ENCODE measurements around the gene GTF2F1. TPM values are rescaled to one million over a fixed set of nuclear protein-coding genes. Genes with fewer than 3 reads are reported as not detected.

Gene GTF2F1
- total and polyA plus RNA-seq, 10 of the 15 experiments (the other 5 are each of a cell fraction or from before 2014, with no cell fraction given): 4.5 to 61.7 (median 48.5) TPM

- no peak for TF ChIP-seq ZNF592 (IDR thresholded peaks at IDR 0.05)
Observed at GRCh38 chr19:6333439-6333838, 59.5 kb downstream of the GTF2F1 start, which contains the start of gene ACER1 (continued).

Small RNA genes within 50 kb of the gene (microRNA-seq; reads per million reads assigned to microRNA genes)
- gene MIR3940 (141 reads per million, percentile 78 among the genes with 10 or more reads in this experiment), gene MIR6790 (not detected), gene MIR6885 (1.7 reads per million)

Small RNA genes within 50 kb of the gene (small RNA-seq; reads per million reads assigned to genes)
- not detected for gene MIR6790
- 0.16 reads per million for gene MIR6885

Other genes starting within 250 kb of the GTF2F1 start
Only the 7 nearest of the 13 such genes appear.
- not detected in 2 replicates for gene ACER1, start 59.6 kb downstream of the GTF2F1 start, total RNA-seq (2014; rRNA removed)
- gene ACER1, start 59.6 kb downstream of the GTF2F1 start, total RNA-seq (2014; rRNA removed; fragmentation: Illumina TruSeq; extraction: Trizol): not detected in 2 replicates
- not detected in 2 replicates for gene ACER1, start 59.6 kb downstream of the GTF2F1 start, total RNA-seq (2021)
- gene ACER1, start 59.6 kb downstream of the GTF2F1 start, polyA plus RNA-seq (2011; rRNA removed): not detected in 2 replicates
- gene ACER1, start 59.6 kb downstream of the GTF2F1 start, polyA plus RNA-seq (2014; fragmentation: Illumina TruSeq; extraction: Trizol): not detected in 2 replicates
- gene ACER1, start 59.6 kb downstream of the GTF2F1 start, polyA plus RNA-seq (2014; fragmentation: Nextera tagmentation; extraction: Ambion mirVana): not detected
- not detected in 2 replicates for gene ACER1, start 59.6 kb downstream of the GTF2F1 start, polyA plus RNA-seq (2014; rRNA removed)
- not detected for gene ACER1, start 59.6 kb downstream of the GTF2F1 start, polyA plus RNA-seq (2016; fragmentation: Nextera tagmentation; extraction: Ambion mirVana)
- gene CLPP, start 31.6 kb downstream of the GTF2F1 start, total RNA-seq (2014; rRNA removed): 138 and 162 TPM in 2 replicates
- gene CLPP, start 31.6 kb downstream of the GTF2F1 start, total RNA-seq (2014; rRNA removed; fragmentation: Illumina TruSeq; extraction: Trizol): 57.1 and 62.7 TPM in 2 replicates
- 137 and 151 TPM in 2 replicates for gene CLPP, start 31.6 kb downstream of the GTF2F1 start, total RNA-seq (2021)
- 37.8 and 89.2 TPM in 2 replicates for gene CLPP, start 31.6 kb downstream of the GTF2F1 start, polyA plus RNA-seq (2011; rRNA removed)
- 7.4 and 37.6 TPM in 2 replicates for gene CLPP, start 31.6 kb downstream of the GTF2F1 start, polyA plus RNA-seq (2014; fragmentation: Illumina TruSeq; extraction: Trizol)
- 1 to 10 TPM; 4.6 to 9.8 TPM for gene CLPP, start 31.6 kb downstream of the GTF2F1 start, polyA plus RNA-seq (2014; fragmentation: Nextera tagmentation; extraction: Ambion mirVana)
- gene CLPP, start 31.6 kb downstream of the GTF2F1 start, polyA plus RNA-seq (2014; rRNA removed): 157 and 176 TPM in 2 replicates
- gene CLPP, start 31.6 kb downstream of the GTF2F1 start, polyA plus RNA-seq (2016; fragmentation: Nextera tagmentation; extraction: Ambion mirVana): 100 to 1,000 TPM; 157 to 170 TPM
- 57.7 and 64.9 TPM in 2 replicates for gene ALKBH7, start 20.4 kb downstream of the GTF2F1 start, total RNA-seq (2014; rRNA removed)
- 11.8 and 15.1 TPM in 2 replicates for gene ALKBH7, start 20.4 kb downstream of the GTF2F1 start, total RNA-seq (2014; rRNA removed; fragmentation: Illumina TruSeq; extraction: Trizol)
- gene ALKBH7, start 20.4 kb downstream of the GTF2F1 start, total RNA-seq (2021): 82.5 and 89.6 TPM in 2 replicates
- 10.9 and 22.9 TPM in 2 replicates for gene ALKBH7, start 20.4 kb downstream of the GTF2F1 start, polyA plus RNA-seq (2011; rRNA removed)
- gene ALKBH7, start 20.4 kb downstream of the GTF2F1 start, polyA plus RNA-seq (2014; fragmentation: Illumina TruSeq; extraction: Trizol): 0.98 and 7.0 TPM in 2 replicates
- 1 to 10 TPM in 1 of 2 experiments, under 1 TPM in 1; 0.31 to 5.8 TPM for gene ALKBH7, start 20.4 kb downstream of the GTF2F1 start, polyA plus RNA-seq (2014; fragmentation: Nextera tagmentation; extraction: Ambion mirVana)
- gene ALKBH7, start 20.4 kb downstream of the GTF2F1 start, polyA plus RNA-seq (2014; rRNA removed): 58.7 and 69.6 TPM in 2 replicates
- gene ALKBH7, start 20.4 kb downstream of the GTF2F1 start, polyA plus RNA-seq (2016; fragmentation: Nextera tagmentation; extraction: Ambion mirVana): 10 to 100 TPM; 52.3 to 63.6 TPM
- 0.79 and 1.0 TPM in 2 replicates for gene PSPN, start 17.2 kb downstream of the GTF2F1 start, total RNA-seq (2014; rRNA removed)
- 0.67 and 0.83 TPM in 2 replicates for gene PSPN, start 17.2 kb downstream of the GTF2F1 start, total RNA-seq (2014; rRNA removed; fragmentation: Illumina TruSeq; extraction: Trizol)
- gene PSPN, start 17.2 kb downstream of the GTF2F1 start, total RNA-seq (2021): 1.1 and 1.2 TPM in 2 replicates
- gene PSPN, start 17.2 kb downstream of the GTF2F1 start, polyA plus RNA-seq (2011; rRNA removed): 0.50 and 0.84 TPM in 2 replicates
- 0.41 and 0.65 TPM in 2 replicates for gene PSPN, start 17.2 kb downstream of the GTF2F1 start, polyA plus RNA-seq (2014; fragmentation: Illumina TruSeq; extraction: Trizol)
- under 1 TPM; 0.27 to 0.47 TPM for gene PSPN, start 17.2 kb downstream of the GTF2F1 start, polyA plus RNA-seq (2014; fragmentation: Nextera tagmentation; extraction: Ambion mirVana)
- gene PSPN, start 17.2 kb downstream of the GTF2F1 start, polyA plus RNA-seq (2014; rRNA removed): 0.58 and 0.81 TPM in 2 replicates
- 1 to 10 TPM in 1 of 2 experiments, under 1 TPM in 1; 0.57 to 1.2 TPM for gene PSPN, start 17.2 kb downstream of the GTF2F1 start, polyA plus RNA-seq (2016; fragmentation: Nextera tagmentation; extraction: Ambion mirVana)
- 111 and 121 TPM in 2 replicates for gene KHSRP, start 31.6 kb upstream of the GTF2F1 start, total RNA-seq (2014; rRNA removed)
- 71.8 and 79.8 TPM in 2 replicates for gene KHSRP, start 31.6 kb upstream of the GTF2F1 start, total RNA-seq (2014; rRNA removed; fragmentation: Illumina TruSeq; extraction: Trizol)
- 411 and 440 TPM in 2 replicates for gene KHSRP, start 31.6 kb upstream of the GTF2F1 start, total RNA-seq (2021)
- gene KHSRP, start 31.6 kb upstream of the GTF2F1 start, polyA plus RNA-seq (2011; rRNA removed): 71.1 and 84.3 TPM in 2 replicates
- 118 and 142 TPM in 2 replicates for gene KHSRP, start 31.6 kb upstream of the GTF2F1 start, polyA plus RNA-seq (2014; fragmentation: Illumina TruSeq; extraction: Trizol)
- gene KHSRP, start 31.6 kb upstream of the GTF2F1 start, polyA plus RNA-seq (2014; fragmentation: Nextera tagmentation; extraction: Ambion mirVana): 1 to 10 TPM; 4.8 to 6.4 TPM
- 229 and 318 TPM in 2 replicates for gene KHSRP, start 31.6 kb upstream of the GTF2F1 start, polyA plus RNA-seq (2014; rRNA removed)
- gene KHSRP, start 31.6 kb upstream of the GTF2F1 start, polyA plus RNA-seq (2016; fragmentation: Nextera tagmentation; extraction: Ambion mirVana): 10 to 100 TPM; 38.5 to 40.1 TPM
- 0.23 and 0.27 TPM in 2 replicates for gene SLC25A41, start 40.6 kb upstream of the GTF2F1 start, total RNA-seq (2014; rRNA removed)
- gene SLC25A41, start 40.6 kb upstream of the GTF2F1 start, total RNA-seq (2014; rRNA removed; fragmentation: Illumina TruSeq; extraction: Trizol): 0.49 and 0.55 TPM in 2 replicates
- gene SLC25A41, start 40.6 kb upstream of the GTF2F1 start, total RNA-seq (2021): 1.0 and 1.2 TPM in 2 replicates
- gene SLC25A41, start 40.6 kb upstream of the GTF2F1 start, polyA plus RNA-seq (2011; rRNA removed): 0.45 and 0.99 TPM in 2 replicates
- gene SLC25A41, start 40.6 kb upstream of the GTF2F1 start, polyA plus RNA-seq (2014; fragmentation: Illumina TruSeq; extraction: Trizol): 0.24 TPM in 1 of 2 replicates, not detected in the other
- gene SLC25A41, start 40.6 kb upstream of the GTF2F1 start, polyA plus RNA-seq (2014; fragmentation: Nextera tagmentation; extraction: Ambion mirVana): not detected
- 0.73 and 1.4 TPM in 2 replicates for gene SLC25A41, start 40.6 kb upstream of the GTF2F1 start, polyA plus RNA-seq (2014; rRNA removed)
- gene SLC25A41, start 40.6 kb upstream of the GTF2F1 start, polyA plus RNA-seq (2016; fragmentation: Nextera tagmentation; extraction: Ambion mirVana): under 1 TPM; 0.30 to 0.37 TPM
- 51.9 and 66.4 TPM in 2 replicates for gene SLC25A23, start 66.6 kb upstream of the GTF2F1 start, total RNA-seq (2014; rRNA removed)
- 35.4 and 36.2 TPM in 2 replicates for gene SLC25A23, start 66.6 kb upstream of the GTF2F1 start, total RNA-seq (2014; rRNA removed; fragmentation: Illumina TruSeq; extraction: Trizol)
- 85.8 and 97.2 TPM in 2 replicates for gene SLC25A23, start 66.6 kb upstream of the GTF2F1 start, total RNA-seq (2021)
- 16.6 and 25.6 TPM in 2 replicates for gene SLC25A23, start 66.6 kb upstream of the GTF2F1 start, polyA plus RNA-seq (2011; rRNA removed)
- gene SLC25A23, start 66.6 kb upstream of the GTF2F1 start, polyA plus RNA-seq (2014; fragmentation: Illumina TruSeq; extraction: Trizol): 60.7 and 70.2 TPM in 2 replicates
- gene SLC25A23, start 66.6 kb upstream of the GTF2F1 start, polyA plus RNA-seq (2014; fragmentation: Nextera tagmentation; extraction: Ambion mirVana): 10 to 100 TPM; 10.2 to 13.6 TPM
- gene SLC25A23, start 66.6 kb upstream of the GTF2F1 start, polyA plus RNA-seq (2014; rRNA removed): 79.5 and 83.1 TPM in 2 replicates
- gene SLC25A23, start 66.6 kb upstream of the GTF2F1 start, polyA plus RNA-seq (2016; fragmentation: Nextera tagmentation; extraction: Ambion mirVana): 10 to 100 TPM; 42.7 to 57.4 TPM